GM23248 (cell line): ENCODE measurements around the gene PPOX.

ENCODE experiments used
- EZH2 ChIP-seq: fragments of 200-600 bp; sonication (generic); IDR thresholded peaks from 2 replicates; pipeline ENCODE4 v1.6.1; 2018; ENCODE audit warnings: antibody characterized with exemption, mild to moderate bottlenecking; ENCODE audit not compliant: insufficient read depth, poor library complexity, severe bottlenecking
- EZH2phosphoT487 ChIP-seq: fragments of 200-600 bp; sonication (generic); IDR thresholded peaks from 2 replicates; pipeline ENCODE4 v1.6.1; 2018; ENCODE audit warnings: antibody characterized with exemption, moderate library complexity, mild to moderate bottlenecking, low read depth; ENCODE audit not compliant: insufficient read depth

DNA sequence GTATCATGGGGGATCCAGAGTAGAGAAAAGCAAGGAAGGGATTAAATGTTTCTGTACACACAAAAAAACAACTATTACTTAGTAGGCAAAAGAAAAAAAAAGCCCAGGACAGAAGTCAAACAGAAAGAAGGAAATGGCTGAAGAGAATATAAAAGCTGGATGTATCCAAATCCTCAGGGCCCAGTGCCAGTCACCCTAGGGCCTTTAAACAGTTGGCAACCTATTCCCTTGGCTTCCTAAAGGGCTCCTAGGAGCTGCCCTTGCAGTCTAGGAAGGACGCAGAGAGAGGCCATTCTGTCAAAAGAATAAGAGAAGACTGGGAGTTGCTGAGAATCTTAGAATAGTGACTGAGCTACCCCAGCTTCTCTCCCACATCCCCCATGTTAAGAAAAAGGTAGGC is 6.1 kb downstream of the PPOX start:
- no peak for TF ChIP-seq EZH2phosphoT487
- TF ChIP-seq EZH2: no peak
